ENCODE measurements around the gene LTN1. TPM values are rescaled to one million over a fixed set of nuclear protein-coding genes. Genes with fewer than 3 reads are reported as not detected.

LTN1 gene
- polyA plus RNA-seq, 3 donors: 6.0 to 14.0 (median 11.7) TPM

DNA sequence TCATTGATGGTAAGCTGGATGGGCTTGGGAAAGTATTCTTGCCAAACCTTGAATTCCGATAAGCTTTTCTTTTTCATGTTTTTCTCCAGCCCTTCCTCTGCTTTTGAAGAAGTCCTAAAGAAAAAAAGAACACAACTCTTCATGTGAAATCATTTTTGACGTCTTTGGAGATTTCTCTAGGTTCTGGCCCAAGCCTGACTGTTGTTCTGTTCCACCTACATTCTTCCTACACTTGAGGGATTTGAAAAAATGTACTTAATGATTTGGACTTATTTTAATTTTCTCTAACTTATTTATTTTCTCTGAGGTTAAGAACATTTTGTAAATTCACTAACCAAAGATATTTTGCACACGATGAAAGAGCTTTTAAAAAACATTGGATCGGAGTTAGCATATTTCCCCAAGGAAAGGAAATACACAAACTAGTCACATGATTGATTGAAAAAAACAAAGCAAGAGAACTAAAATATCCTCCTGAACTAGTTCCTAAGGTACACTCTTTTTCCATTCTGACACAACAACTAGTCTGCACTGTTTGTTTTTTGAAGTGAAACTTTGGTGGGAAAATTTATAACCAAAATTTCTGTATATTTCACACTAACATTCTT is 82.3 kb downstream of the LTN1 start:
- no peaks in the 10 kb centered on the region for H3K4me1 Mint-ChIP-seq
- DNase-seq: no peak
- H4K20me1 ChIP-seq (ENCODE audit: insufficient read depth, low read length): no peaks in the 10 kb centered on the region
- H3K27me3 ChIP-seq (ENCODE audit: control insufficient read depth in 2 of 2, insufficient read depth in 2 of 2, low read length in 2 of 2): no peaks in the 10 kb centered on the region
- intact Hi-C loops (cut with micrococcal nuclease): no loop called here
- TF ChIP-seq, protein P1, sequence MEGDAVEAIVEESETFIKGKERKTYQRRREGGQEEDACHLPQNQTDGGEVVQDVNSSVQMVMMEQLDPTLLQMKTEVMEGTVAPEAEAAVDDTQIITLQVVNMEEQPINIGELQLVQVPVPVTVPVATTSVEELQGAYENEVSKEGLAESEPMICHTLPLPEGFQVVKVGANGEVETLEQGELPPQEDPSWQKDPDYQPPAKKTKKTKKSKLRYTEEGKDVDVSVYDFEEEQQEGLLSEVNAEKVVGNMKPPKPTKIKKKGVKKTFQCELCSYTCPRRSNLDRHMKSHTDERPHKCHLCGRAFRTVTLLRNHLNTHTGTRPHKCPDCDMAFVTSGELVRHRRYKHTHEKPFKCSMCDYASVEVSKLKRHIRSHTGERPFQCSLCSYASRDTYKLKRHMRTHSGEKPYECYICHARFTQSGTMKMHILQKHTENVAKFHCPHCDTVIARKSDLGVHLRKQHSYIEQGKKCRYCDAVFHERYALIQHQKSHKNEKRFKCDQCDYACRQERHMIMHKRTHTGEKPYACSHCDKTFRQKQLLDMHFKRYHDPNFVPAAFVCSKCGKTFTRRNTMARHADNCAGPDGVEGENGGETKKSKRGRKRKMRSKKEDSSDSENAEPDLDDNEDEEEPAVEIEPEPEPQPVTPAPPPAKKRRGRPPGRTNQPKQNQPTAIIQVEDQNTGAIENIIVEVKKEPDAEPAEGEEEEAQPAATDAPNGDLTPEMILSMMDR (IDR thresholded peaks at IDR 0.05): no peak
- no peaks in the 10 kb centered on the region for H3K36me3 Mint-ChIP-seq
- no peak overlapping the region for H3K4me2 ChIP-seq (replicated peaks; ENCODE audit: extremely low read depth, low read length, poor library complexity, severe bottlenecking)
- H2AFZ ChIP-seq (ENCODE audit: insufficient read depth, low read depth, low read length, poor library complexity, severe bottlenecking): no peak overlapping the region
- H3K9me3 Mint-ChIP-seq: peaks cover 0 to 2% (median 0%) of the 10 kb centered on the region in 7 donors
- no peak overlapping the region for H3K4me3 ChIP-seq (replicated peaks in 1 of 3; ENCODE audit: low read depth in 2 of 3, low read length in 3 of 3)
- no peaks in the 10 kb centered on the region for H3K4me1 ChIP-seq (ENCODE audit: control insufficient read depth in 1 of 2, insufficient read depth in 2 of 2, low read length in 2 of 2)
- H3K27ac Mint-ChIP-seq: no peak overlapping the region
- no peaks in the 10 kb centered on the region for H3K79me2 ChIP-seq (ENCODE audit: insufficient read depth, low read length)
- H3K27ac ChIP-seq (ENCODE audit: low read depth in 1 of 2, low read length in 2 of 2): no peak overlapping the region
- no peaks in the 10 kb centered on the region for H3K36me3 ChIP-seq (replicated peaks in 1 of 2; ENCODE audit: control insufficient read depth in 1 of 2, insufficient read depth in 2 of 2, low read length in 2 of 2)
- H3K9ac ChIP-seq (ENCODE audit: insufficient read depth, low read length, poor library complexity, severe bottlenecking): no peak overlapping the region
- no CpG with 5 or more reads among the region's 4 CpGs for WGBS (ENCODE audit: insufficient coverage)
- H3K4me3 Mint-ChIP-seq: no peak overlapping the region
- peaks cover 0 to 3% (median 3%) of the 10 kb centered on the region in 3 donors for H3K27me3 Mint-ChIP-seq (ENCODE audit: low read depth in 3 of 3)
- H3K9me3 ChIP-seq (replicated peaks in 1 of 2; ENCODE audit: control insufficient read depth in 1 of 2, insufficient read depth in 1 of 2, low read length in 2 of 2): no peaks in the 10 kb centered on the region

DNA sequence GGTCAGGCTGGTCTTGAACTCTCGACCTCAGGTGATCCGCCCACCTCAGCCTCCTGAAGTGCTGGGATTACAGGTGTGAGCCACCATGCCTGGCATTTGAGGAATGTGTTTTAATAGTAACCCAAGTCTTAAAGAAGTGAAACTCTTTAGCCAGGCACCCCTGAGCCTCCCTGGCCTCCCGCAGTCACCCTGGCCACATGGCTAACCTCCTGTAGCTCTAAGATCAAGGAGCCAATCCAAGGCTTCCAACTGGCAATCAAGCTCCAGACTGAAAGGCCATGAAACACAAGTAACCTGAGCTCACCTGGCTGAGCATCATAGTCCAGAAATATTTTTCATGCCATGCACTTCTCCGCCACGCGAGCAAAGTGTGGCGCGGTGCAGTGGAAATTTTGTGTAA is 84.3 kb downstream of the LTN1 start:
- WGBS (ENCODE audit: insufficient coverage): 97% methylated on average over 3 of the region's 8 CpGs
- intact Hi-C loops (cut with micrococcal nuclease): no loop called here
- H3K4me1 Mint-ChIP-seq: no peaks in the 10 kb centered on the region

More for the DNA sequence above, 84.3 kb downstream of the LTN1 start:
- H3K27ac ChIP-seq (ENCODE audit: low read depth in 1 of 2, low read length in 2 of 2): no peak overlapping the region
- H3K4me1 ChIP-seq (ENCODE audit: control insufficient read depth in 1 of 2, insufficient read depth in 2 of 2, low read length in 2 of 2): no peaks in the 10 kb centered on the region
- H4K20me1 ChIP-seq (ENCODE audit: insufficient read depth, low read length): no peaks in the 10 kb centered on the region
- peaks cover 0 to 10% (median 4%) of the 10 kb centered on the region in 7 donors for H3K9me3 Mint-ChIP-seq
- H3K4me3 Mint-ChIP-seq: no peak overlapping the region
- H3K27me3 ChIP-seq (ENCODE audit: control insufficient read depth in 2 of 2, insufficient read depth in 2 of 2, low read length in 2 of 2): no peaks in the 10 kb centered on the region
- no peaks in the 10 kb centered on the region for H3K79me2 ChIP-seq (ENCODE audit: insufficient read depth, low read length)
- H3K9ac ChIP-seq (ENCODE audit: insufficient read depth, low read length, poor library complexity, severe bottlenecking): no peak overlapping the region
- peaks cover 0 to 5% (median 2%) of the 10 kb centered on the region in 3 donors for H3K27me3 Mint-ChIP-seq (ENCODE audit: low read depth in 3 of 3)
- DNase-seq: no peak
- TF ChIP-seq, protein P1 (IDR thresholded peaks at IDR 0.05): no peak
- no peaks in the 10 kb centered on the region for H3K36me3 Mint-ChIP-seq
- no peak overlapping the region for H3K4me2 ChIP-seq (replicated peaks; ENCODE audit: extremely low read depth, low read length, poor library complexity, severe bottlenecking)
- no peak overlapping the region for H3K4me3 ChIP-seq (replicated peaks in 1 of 3; ENCODE audit: low read depth in 2 of 3, low read length in 3 of 3)
- no peaks in the 10 kb centered on the region for H3K9me3 ChIP-seq (replicated peaks in 1 of 2; ENCODE audit: control insufficient read depth in 1 of 2, insufficient read depth in 1 of 2, low read length in 2 of 2)
- no peak overlapping the region for H2AFZ ChIP-seq (ENCODE audit: insufficient read depth, low read depth, low read length, poor library complexity, severe bottlenecking)
- no peak overlapping the region for H3K27ac Mint-ChIP-seq
- H3K36me3 ChIP-seq (replicated peaks in 1 of 2; ENCODE audit: control insufficient read depth in 1 of 2, insufficient read depth in 2 of 2, low read length in 2 of 2): no peaks in the 10 kb centered on the region
